HG03354 (cell line): Measurements from ENCODE around the gene CATSPERZ.

Source experiments
- ATAC-seq: cut with Tn5 transposase; IDR thresholded peaks from one replicate; pipeline ENCODE4 v1.9.1; 2021; ENCODE audit warnings: mild to moderate bottlenecking; ENCODE audit not compliant: unreplicated experiment, poor library complexity, severe bottlenecking

The CATSPERZ gene

GRCh38 chr11:64299847-64300648 lies at the start of gene CATSPERZ:
Gene CATSPERZ (plus strand): TSS chr11:64300358. CDS start chr11:64300411, 53 bp downstream.
- ATAC-seq = no peak

- no peak for ATAC-seq
Measured at GRCh38 chr11:64250415-64251015, 49.6 kb upstream of the CATSPERZ start.

GRCh38 chr11:64251016-64251752 lies 49.0 kb upstream of the CATSPERZ start, which contains the start of gene PLCB3:
Gene PLCB3 (plus strand): TSS chr11:64251530. CDS start chr11:64251650, 120 bp downstream.
- ATAC-seq = no peak

GRCh38 chr11:64251753-64252002 lies 48.5 kb upstream of the CATSPERZ start:
- ATAC-seq = no peak

GRCh38 chr11:64252003-64252872 lies 47.9 kb upstream of the CATSPERZ start:
- ATAC-seq = no peak

- no peak for ATAC-seq
Measured at GRCh38 chr11:64253043-64253442, 47.1 kb upstream of the CATSPERZ start.

- no peak for ATAC-seq
Measured at GRCh38 chr11:64253481-64253880, 46.7 kb upstream of the CATSPERZ start.

GRCh38 chr11:64254326-64254725 lies 45.8 kb upstream of the CATSPERZ start:
- no peak for ATAC-seq

- no peak for ATAC-seq
Measured at GRCh38 chr11:64255135-64256128, 44.7 kb upstream of the CATSPERZ start.

- no peak for ATAC-seq
Measured at GRCh38 chr11:64256300-64256699, 43.9 kb upstream of the CATSPERZ start.

- ATAC-seq = no peak
Measured at GRCh38 chr11:64258356-64258755, 41.8 kb upstream of the CATSPERZ start.

- ATAC-seq = no peak
Measured at GRCh38 chr11:64258946-64259532, 41.1 kb upstream of the CATSPERZ start.

- ATAC-seq = no peak
Measured at GRCh38 chr11:64259533-64260067, 40.6 kb upstream of the CATSPERZ start.

- ATAC-seq = no peak
Measured at GRCh38 chr11:64260147-64260708, 39.9 kb upstream of the CATSPERZ start.

- no peak for ATAC-seq
Measured at GRCh38 chr11:64261556-64262080, 38.5 kb upstream of the CATSPERZ start.

- ATAC-seq = no peak
Measured at GRCh38 chr11:64262271-64263002, 37.7 kb upstream of the CATSPERZ start.
